GM12874 (cell line): ENCODE results near the gene HEXIM1.

Experiments used
- CTCF ChIP-seq: IDR thresholded peaks from 2 replicates; pipeline ENCODE4 v1.5.1; 2011; ENCODE audit warnings: low read depth, mild to moderate bottlenecking, control low read depth, low read length, moderate library complexity; ENCODE audit not compliant: insufficient read depth

HEXIM1 gene

GRCh38 chr17:45177563-45177962 is 29.3 kb downstream of the HEXIM1 start:
- no peak for TF ChIP-seq CTCF

- TF ChIP-seq CTCF, result no peak
Observed at GRCh38 chr17:45184144-45184543, 35.9 kb downstream of the HEXIM1 start.

GRCh38 chr17:45186801-45187354 is 38.6 kb downstream of the HEXIM1 start:
- no peak for TF ChIP-seq CTCF

GRCh38 chr17:45189009-45189408 is 40.7 kb downstream of the HEXIM1 start:
- no peak for TF ChIP-seq CTCF

GRCh38 chr17:45190503-45191255 is 42.4 kb downstream of the HEXIM1 start:
- TF ChIP-seq CTCF, result no peak

GRCh38 chr17:45195424-45195823 is 47.1 kb downstream of the HEXIM1 start:
- TF ChIP-seq CTCF, result no peak

DNA sequence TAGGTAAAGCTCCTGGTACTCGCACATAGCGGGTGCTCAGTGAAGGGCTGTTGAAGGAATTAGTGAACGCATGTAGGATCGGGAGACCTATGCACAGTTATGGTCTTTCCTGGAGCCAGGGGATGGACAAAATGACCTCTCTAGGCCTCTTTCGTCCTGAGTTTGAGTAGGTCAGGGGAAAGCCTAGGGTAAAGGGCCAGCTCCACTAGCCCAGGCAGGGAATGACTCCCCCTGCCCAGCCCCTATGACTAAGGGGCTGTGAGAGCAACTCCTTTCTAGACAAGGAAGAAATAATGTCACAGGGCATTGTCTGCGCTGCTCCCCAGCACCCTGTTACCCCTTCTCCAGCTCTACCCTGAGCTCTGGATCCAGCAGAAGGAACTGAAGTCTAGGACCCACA is 48.8 kb downstream of the HEXIM1 start:
- TF ChIP-seq CTCF, result no peak
